NCI-H69 (cell line): ENCODE results near the gene SORBS2.

Experiments
- DNase-seq: peaks from one replicate; lab custom pipeline; 2025; lab: John Stamatoyannopoulos, UW

Gene SORBS2

GRCh38 chr4:185559251-185559914 lies 252.6 kb downstream of the SORBS2 start:
- peak; percentile 38 for DNase-seq

- no peak for DNase-seq
These were observed 257.4 kb downstream of the SORBS2 start for GRCh38 chr4:185554365-185555126.

GRCh38 chr4:185552254-185552653 lies 259.7 kb downstream of the SORBS2 start:
- DNase-seq: no peak

- no peak for DNase-seq
These were observed 261.1 kb downstream of the SORBS2 start for GRCh38 chr4:185550933-185551332.

- DNase-seq: no peak
These were observed 262.8 kb downstream of the SORBS2 start for GRCh38 chr4:185549095-185549639.

GRCh38 chr4:185548587-185548986 lies 263.4 kb downstream of the SORBS2 start:
- no peak for DNase-seq

GRCh38 chr4:185546335-185546734 lies 265.7 kb downstream of the SORBS2 start:
- no peak for DNase-seq

- DNase-seq: no peak
These were observed 269.2 kb downstream of the SORBS2 start for GRCh38 chr4:185542626-185543315.

- no peak for DNase-seq
These were observed 270.7 kb downstream of the SORBS2 start for GRCh38 chr4:185541251-185541727.

- no peak for DNase-seq
These were observed 271.4 kb downstream of the SORBS2 start for GRCh38 chr4:185540487-185541120.

- no peak for DNase-seq
These were observed 272.0 kb downstream of the SORBS2 start for GRCh38 chr4:185540040-185540439.

GRCh38 chr4:185538806-185539205 lies 273.2 kb downstream of the SORBS2 start:
- DNase-seq: no peak

- DNase-seq: peak; percentile 2
These were observed 275.6 kb downstream of the SORBS2 start for GRCh38 chr4:185536411-185536709.

- DNase-seq: peak; percentile 59
These were observed 276.2 kb downstream of the SORBS2 start for GRCh38 chr4:185535612-185536410.
